ENCODE measurements around the gene SLC41A1.

SLC41A1 gene

GRCh38 chr1:205749234-205750137, 63.5 kb downstream of the SLC41A1 start:
- peak; percentile 96 for DNase-seq
- H3K9ac ChIP-seq (ENCODE audit: low read length), result peak overlapping the region; percentile 81
- peaks cover 38% of the 10 kb centered on the region for H4K20me1 ChIP-seq (ENCODE audit: insufficient read depth, low read length)
- 0 out of 2 replicates have a peak, but pooled peaks cover 5% of the 10 kb centered on the region for H3F3A ChIP-seq (ENCODE audit: insufficient read depth, low read length)
- H3K79me2 ChIP-seq (ENCODE audit: low read length), result peaks cover 53% of the 10 kb centered on the region
- H3K4me1 ChIP-seq (ENCODE audit: low read length), result peaks cover 24% of the 10 kb centered on the region
- H3K4me2 ChIP-seq (ENCODE audit: low read depth, low read length), result peak overlapping the region; percentile 71
- H3K27me3 ChIP-seq (replicated peaks; ENCODE audit: insufficient read depth, low read length), result no peaks in the 10 kb centered on the region
- no peaks in the 10 kb centered on the region for H3K36me3 ChIP-seq (replicated peaks; ENCODE audit: insufficient read depth, low read length)
- H3K4me3 ChIP-seq (ENCODE audit: low read length), result peak overlapping the region; percentile 85
- TF ChIP-seq CTCF (IDR thresholded peaks at IDR 0.05; ENCODE audit: low read length) (no peak; the same call in 1 of the 2 replicates), EZH2phosphoT487 (IDR thresholded peaks at IDR 0.05; ENCODE audit: low read length) (no peak), EZH2 (optimal IDR thresholded peaks at IDR 0.05; ENCODE audit: low read depth, low read length) (no peak)
- no peaks in the 10 kb centered on the region for H3K9me2 ChIP-seq (replicated peaks; ENCODE audit: insufficient read depth, low read length)
- no peak overlapping the region for H2AFZ ChIP-seq (ENCODE audit: low read length)
- H3K9me3 ChIP-seq (replicated peaks; ENCODE audit: insufficient read depth, low read length), result no peaks in the 10 kb centered on the region
- H3K27ac ChIP-seq (ENCODE audit: low read length), result peak overlapping the region; percentile 67; the same call in 1 of the 2 replicates

GRCh38 chr1:205748403-205749233, 64.4 kb downstream of the SLC41A1 start:
- peaks cover 46% of the 10 kb centered on the region for H4K20me1 ChIP-seq (ENCODE audit: insufficient read depth, low read length)
- TF ChIP-seq EZH2 (optimal IDR thresholded peaks at IDR 0.05; ENCODE audit: low read depth, low read length) (no peak), CTCF (IDR thresholded peaks at IDR 0.05; ENCODE audit: low read length) (no peak), EZH2phosphoT487 (IDR thresholded peaks at IDR 0.05; ENCODE audit: low read length) (no peak)
- peak; percentile 31 for DNase-seq
- H3K4me1 ChIP-seq (ENCODE audit: low read length), result peaks cover 24% of the 10 kb centered on the region
- peak overlapping the region; percentile 85 for H3K4me3 ChIP-seq (ENCODE audit: low read length)
- H3F3A ChIP-seq (ENCODE audit: insufficient read depth, low read length), result 0 out of 2 replicates have a peak, but pooled peaks cover 9% of the 10 kb centered on the region
- peak overlapping the region; percentile 71 for H3K4me2 ChIP-seq (ENCODE audit: low read depth, low read length)
- H3K36me3 ChIP-seq (replicated peaks; ENCODE audit: insufficient read depth, low read length), result no peaks in the 10 kb centered on the region
- no peaks in the 10 kb centered on the region for H3K9me3 ChIP-seq (replicated peaks; ENCODE audit: insufficient read depth, low read length)
- peaks cover 61% of the 10 kb centered on the region for H3K79me2 ChIP-seq (ENCODE audit: low read length)
- no peaks in the 10 kb centered on the region for H3K27me3 ChIP-seq (replicated peaks; ENCODE audit: insufficient read depth, low read length)
- no peaks in the 10 kb centered on the region for H3K9me2 ChIP-seq (replicated peaks; ENCODE audit: insufficient read depth, low read length)
- H2AFZ ChIP-seq (ENCODE audit: low read length), result no peak overlapping the region
- peak overlapping the region; percentile 29; the same call in 1 of the 2 replicates for H3K27ac ChIP-seq (ENCODE audit: low read length)
- H3K9ac ChIP-seq (ENCODE audit: low read length), result peak overlapping the region; percentile 81

- Histone ChIP-seq H3K79me2 (ENCODE audit: low read length) (peaks cover 79% of the 10 kb centered on the region), H3K36me3 (replicated peaks; ENCODE audit: insufficient read depth, low read length) (no peaks in the 10 kb centered on the region), H2AFZ (ENCODE audit: low read length) (no peak overlapping the region), H3K9me3 (replicated peaks; ENCODE audit: insufficient read depth, low read length) (no peaks in the 10 kb centered on the region), H3K4me2 (ENCODE audit: low read depth, low read length) (peak overlapping the region; percentile 71; the same call in 1 of the 2 replicates), H3K9ac (ENCODE audit: low read length) (no peak overlapping the region), H3F3A (ENCODE audit: insufficient read depth, low read length) (0 out of 2 replicates have a peak, but pooled peaks cover 12% of the 10 kb centered on the region), H3K4me3 (ENCODE audit: low read length) (no peak overlapping the region), H4K20me1 (ENCODE audit: insufficient read depth, low read length) (peaks cover 49% of the 10 kb centered on the region), H3K27ac (ENCODE audit: low read length) (no peak overlapping the region), H3K27me3 (replicated peaks; ENCODE audit: insufficient read depth, low read length) (no peaks in the 10 kb centered on the region), H3K9me2 (replicated peaks; ENCODE audit: insufficient read depth, low read length) (no peaks in the 10 kb centered on the region), H3K4me1 (ENCODE audit: low read length) (peaks cover 24% of the 10 kb centered on the region)
- DNase-seq, result no peak
- TF ChIP-seq EZH2 (optimal IDR thresholded peaks at IDR 0.05; ENCODE audit: low read depth, low read length), result no peak
- TF ChIP-seq EZH2phosphoT487 (IDR thresholded peaks at IDR 0.05; ENCODE audit: low read length), result no peak
- TF ChIP-seq CTCF (IDR thresholded peaks at IDR 0.05; ENCODE audit: low read length), result no peak
These were observed 66.1 kb downstream of the SLC41A1 start for GRCh38 chr1:205746757-205747412.
